PC-3 (cell line): ENCODE measurements around the gene OPTN. TPM values are rescaled to one million over a fixed set of nuclear protein-coding genes. Genes with fewer than 3 reads are reported as not detected.

Experiments used
- ATAC-seq: fragments of 200-7000 bp; cut with Tn5 transposase; 2 replicates; pipeline ENCODE4 v1.9.1; 2020; ENCODE audit warnings: mild to moderate bottlenecking, moderate library complexity
- BruUV-seq: library from RNA; stranded (reverse); fragments of 400-500 nt; replicated peaks from 2 replicates; lab custom pipeline; 2021; lab: Mats Ljungman, UMichigan
- CTCF ChIA-PET: fragments of 300-600 bp; sonication (Branson Sonifier 250); formaldehyde crosslinking; loops from one replicate; lab custom pipeline; 2022; ENCODE audit warnings: antibody characterized with exemption; lab: Charles Lee
- POLR2A ChIA-PET: fragments of 300-600 bp; sonication (Branson Sonifier 250); formaldehyde crosslinking; loops from one replicate; lab custom pipeline; 2022; ENCODE audit warnings: antibody characterized with exemption; ENCODE audit not compliant: unreplicated experiment; lab: Charles Lee
- DNase-seq: peaks from one replicate; pipeline ENCODE4 v3.0.0-alpha.2; 2015
- H2AFZ ChIP-seq: fragments of 300-600 bp; sonication (generic); 2 replicates; pipeline ENCODE4 v1.6.0; 2016; ENCODE audit warnings: antibody characterized with exemption, low read length
- H3F3A ChIP-seq: fragments of 300-600 bp; sonication (generic); one replicate; pipeline ENCODE4 v1.6.0; 2017; ENCODE audit warnings: antibody characterized with exemption, low read length, control low read depth, mild to moderate bottlenecking; ENCODE audit not compliant: unreplicated experiment
- H3K27ac ChIP-seq: fragments of 300-600 bp; sonication (generic); 2 replicates; pipeline ENCODE4 v1.5.1; 2016; ENCODE audit warnings: mild to moderate bottlenecking, low read length
- H3K27me3 ChIP-seq: fragments of 300-600 bp; sonication (generic); 2 replicates; pipeline ENCODE4 v1.6.1; 2016; ENCODE audit warnings: low read length, mixed read lengths
- H3K36me3 ChIP-seq: fragments of 300-600 bp; sonication (generic); 2 replicates; pipeline ENCODE4 v1.6.1; 2016; ENCODE audit warnings: low read depth, mixed run types, low read length, mixed read lengths
- H3K4me1 ChIP-seq: fragments of 300-600 bp; sonication (generic); 2 replicates; pipeline ENCODE4 v1.5.1; 2016; ENCODE audit warnings: low read length; ENCODE audit not compliant: insufficient read depth
- H3K4me2 ChIP-seq: fragments of 300-600 bp; sonication (generic); 2 replicates; pipeline ENCODE4 v1.6.0; 2016; ENCODE audit warnings: low read length
- H3K4me3 ChIP-seq: fragments of 300-600 bp; sonication (generic); 2 replicates; pipeline ENCODE4 v1.5.1; 2016; ENCODE audit warnings: mild to moderate bottlenecking, low read length, mixed read lengths
- H3K79me2 ChIP-seq: fragments of 300-600 bp; sonication (generic); 2 replicates; pipeline ENCODE4 v1.6.1; 2017; ENCODE audit warnings: low read length, mixed read lengths
- H3K9ac ChIP-seq: fragments of 300-600 bp; sonication (generic); 2 replicates; pipeline ENCODE4 v1.6.0; 2016; ENCODE audit warnings: mild to moderate bottlenecking, low read length
- H3K9me2 ChIP-seq: fragments of 300-600 bp; sonication (generic); replicated peaks from 2 replicates; pipeline ENCODE4 v1.6.1; 2016; ENCODE audit warnings: mixed run types, low read length, mixed read lengths
- H3K9me3 ChIP-seq: fragments of 300-600 bp; sonication (generic); 2 replicates; pipeline ENCODE4 v1.6.1; 2016; ENCODE audit warnings: low read length, mixed read lengths
- H4K20me1 ChIP-seq: fragments of 300-600 bp; sonication (generic); 2 replicates; pipeline ENCODE4 v1.6.1; 2016; ENCODE audit warnings: low read length, mixed read lengths
- CTCF ChIP-seq: fragments of 300-600 bp; sonication (generic); conservative IDR thresholded peaks from 2 replicates; pipeline ENCODE4 v1.5.1; 2017; ENCODE audit warnings: antibody characterized with exemption, low read depth, mild to moderate bottlenecking, low read length
- EZH2 ChIP-seq: fragments of 300-600 bp; sonication (generic); IDR thresholded peaks from one replicate; pipeline ENCODE4 v1.6.1; 2017; ENCODE audit warnings: antibody characterized with exemption, mild to moderate bottlenecking, low read length; ENCODE audit not compliant: unreplicated experiment
- EZH2phosphoT487 ChIP-seq: fragments of 300-600 bp; sonication (generic); IDR thresholded peaks from 2 replicates; pipeline ENCODE4 v1.6.1; 2018; ENCODE audit warnings: mild to moderate bottlenecking, antibody characterized with exemption, low read length, borderline replicate concordance
- intact Hi-C: fragments of 100-400 bp; cut with micrococcal nuclease; formaldehyde crosslinking; loops from 2 replicates; pipeline ENCODE4 v1.9.0; 2023
- total RNA-seq: library from RNA; depleted of rRNA; stranded (reverse); fragments of >200 nt; gene quantifications from 2 replicates; pipeline ENCODE4 v1.2.3, GENCODE V29; 2014

OPTN gene
- total RNA-seq, 1 experiment from 2014 or later = 7.9 TPM

- BruUV-seq = no TSS peak
- Histone ChIP-seq H3K79me2 (no peaks in the 10 kb centered on the region), H4K20me1 (no peaks in the 10 kb centered on the region), H3K4me2 (no peak overlapping the region), H3K4me3 (no peak overlapping the region), H3K9me2 (no peaks in the 10 kb centered on the region), H3K27ac (no peak overlapping the region), H3F3A (no peaks in the 10 kb centered on the region), H3K9me3 (no peaks in the 10 kb centered on the region), H3K27me3 (no peaks in the 10 kb centered on the region), H3K4me1 (no peaks in the 10 kb centered on the region), H3K9ac (no peak overlapping the region), H3K36me3 (no peaks in the 10 kb centered on the region), H2AFZ (no peak overlapping the region)
- no peak for TF ChIP-seq EZH2
- no peak for TF ChIP-seq EZH2phosphoT487
- no peak for TF ChIP-seq CTCF
- intact Hi-C loops = no loop called here
- CTCF ChIA-PET = no interaction called here
- POLR2A ChIA-PET = no interaction called here
- DNase-seq (no peak), ATAC-seq (no peak)
Observed at GRCh38 chr10:13115832-13116803, 16.2 kb downstream of the OPTN start.

DNA sequence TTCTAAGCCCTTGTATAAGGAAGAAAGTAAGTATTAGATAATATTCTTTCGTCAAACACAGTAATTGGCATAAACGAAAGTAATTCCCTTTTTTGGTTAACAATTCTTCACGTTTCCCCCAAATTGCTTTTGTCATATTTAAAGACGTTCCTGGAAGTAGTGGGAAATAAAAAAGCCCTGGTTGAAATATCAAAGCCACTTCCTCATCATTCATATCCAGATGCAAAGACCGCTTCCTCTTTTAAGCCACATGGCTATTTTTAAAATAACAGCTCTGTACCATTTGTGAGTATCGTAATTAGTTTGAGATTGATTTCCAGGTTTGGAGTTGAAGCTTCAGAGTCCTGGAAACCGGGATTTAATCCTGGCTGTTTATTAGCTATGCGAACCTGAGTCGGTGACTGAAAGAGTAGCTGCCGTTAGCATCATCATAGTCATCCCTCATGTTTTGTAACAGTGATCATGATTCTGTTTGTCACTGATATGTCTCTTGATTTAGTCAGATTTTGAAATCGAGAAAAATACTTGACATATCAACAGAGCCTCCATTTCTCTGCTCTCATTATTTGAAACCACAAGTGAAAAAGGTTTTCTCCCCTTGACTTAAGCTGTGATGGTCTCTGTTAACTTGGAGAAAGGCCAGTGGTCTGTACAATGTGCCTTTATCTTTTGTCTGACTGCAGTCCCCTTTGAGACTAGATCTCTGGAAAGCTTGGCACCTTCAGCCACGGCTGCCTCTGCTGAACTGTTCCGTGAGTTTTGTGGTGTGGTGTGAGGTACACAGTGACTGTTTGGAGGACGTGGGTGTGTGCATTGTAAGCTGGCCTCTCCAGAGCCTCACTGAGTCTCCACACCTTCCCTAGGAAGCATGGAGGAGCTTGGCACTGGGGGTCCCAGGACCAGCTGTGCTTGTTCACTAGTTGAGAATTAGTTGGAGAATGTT is 18.1 kb downstream of the OPTN start:
- Histone ChIP-seq H2AFZ (no peak overlapping the region), H3K4me1 (no peaks in the 10 kb centered on the region), H3K9ac (no peak overlapping the region), H3K4me2 (no peak overlapping the region), H3K27ac (no peak overlapping the region), H3F3A (no peaks in the 10 kb centered on the region), H3K79me2 (no peaks in the 10 kb centered on the region), H3K27me3 (no peaks in the 10 kb centered on the region), H3K9me3 (no peaks in the 10 kb centered on the region), H3K36me3 (0 out of 2 replicates have a peak, but pooled peaks cover 3% of the 10 kb centered on the region), H4K20me1 (no peaks in the 10 kb centered on the region), H3K9me2 (no peaks in the 10 kb centered on the region), H3K4me3 (no peak overlapping the region)
- no peak for DNase-seq
- POLR2A ChIA-PET = no interaction called here
- intact Hi-C loops = no loop called here
- CTCF ChIA-PET = no interaction called here
- TF ChIP-seq EZH2 (no peak), EZH2phosphoT487 (no peak), CTCF (no peak)
- no TSS peak for BruUV-seq
- ATAC-seq = no peak
